Hematopoietic multipotent progenitor cell treated with erythropoietin and hydrocortisone succinate and interleukin-3 and kit ligand, for 6 days (in vitro differentiated cells): Measurements from ENCODE around the gene HECA.
"Not testable (repeated sequence)": the region's sequence is repeated elsewhere in the genome, so short reads cannot be mapped to it uniquely, and the experiment has no call there.

Experiments
- DNase-seq: peaks from one replicate; pipeline ENCODE4 v3.0.0-alpha.2; 2015

The HECA gene

GRCh38 chr6:139161817-139162284, 27.0 kb downstream of the HECA start:
- no peak for DNase-seq

GRCh38 chr6:139164001-139164400, 29.1 kb downstream of the HECA start:
- no peak for DNase-seq

- DNase-seq: no peak
Measured at GRCh38 chr6:139165324-139165723, 30.4 kb downstream of the HECA start.

DNA sequence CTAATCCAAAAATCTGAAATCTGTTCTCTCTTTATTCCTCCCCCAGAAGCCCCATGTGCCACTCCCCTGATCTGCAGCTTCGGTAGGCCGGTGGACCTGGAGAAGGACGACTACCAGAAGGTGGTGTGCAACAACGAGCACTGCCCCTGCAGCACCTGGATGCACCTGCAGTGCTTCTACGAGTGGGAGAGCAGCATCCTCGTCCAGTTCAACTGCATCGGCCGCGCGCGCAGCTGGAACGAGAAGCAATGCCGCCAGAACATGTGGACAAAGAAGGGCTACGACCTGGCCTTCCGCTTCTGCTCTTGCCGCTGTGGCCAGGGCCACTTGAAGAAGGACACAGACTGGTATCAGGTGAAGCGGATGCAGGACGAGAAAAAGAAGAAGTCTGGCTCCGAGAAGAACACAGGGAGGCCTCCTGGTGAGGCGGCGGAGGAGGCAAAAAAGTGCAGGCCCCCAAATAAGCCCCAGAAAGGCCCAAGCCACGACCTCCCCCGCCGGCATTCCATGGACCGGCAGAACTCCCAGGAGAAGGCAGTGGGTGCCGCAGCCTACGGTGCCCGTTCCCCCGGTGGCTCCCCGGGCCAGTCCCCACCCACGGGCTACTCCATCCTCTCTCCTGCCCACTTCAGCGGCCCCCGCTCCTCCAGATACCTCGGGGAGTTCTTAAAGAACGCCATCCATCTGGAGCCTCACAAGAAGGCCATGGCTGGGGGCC, 31.5 kb downstream of the HECA start:
- no peak for DNase-seq

- DNase-seq: no peak
Measured at GRCh38 chr6:139166956-139167313, 32.1 kb downstream of the HECA start.

DNA sequence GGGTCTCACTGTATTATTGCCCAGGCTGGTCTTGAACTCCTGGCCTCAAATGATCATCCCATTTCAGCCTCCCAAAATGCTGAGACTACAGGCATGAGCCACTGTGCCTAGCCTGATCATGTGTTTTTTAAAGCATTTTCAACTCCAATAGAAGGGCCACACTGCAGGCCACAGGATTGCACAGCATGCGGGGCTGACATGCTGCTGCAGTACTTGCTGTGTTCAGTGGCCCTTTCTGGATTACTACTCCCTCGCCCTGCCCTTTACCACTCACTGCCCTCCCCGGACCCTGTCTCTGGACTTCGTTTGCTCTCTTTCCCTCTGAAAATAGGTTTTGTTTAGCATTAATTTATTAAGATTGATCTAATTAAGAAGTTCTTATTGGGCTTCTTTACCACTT, 37.3 kb downstream of the HECA start:
- DNase-seq: no peak

DNA sequence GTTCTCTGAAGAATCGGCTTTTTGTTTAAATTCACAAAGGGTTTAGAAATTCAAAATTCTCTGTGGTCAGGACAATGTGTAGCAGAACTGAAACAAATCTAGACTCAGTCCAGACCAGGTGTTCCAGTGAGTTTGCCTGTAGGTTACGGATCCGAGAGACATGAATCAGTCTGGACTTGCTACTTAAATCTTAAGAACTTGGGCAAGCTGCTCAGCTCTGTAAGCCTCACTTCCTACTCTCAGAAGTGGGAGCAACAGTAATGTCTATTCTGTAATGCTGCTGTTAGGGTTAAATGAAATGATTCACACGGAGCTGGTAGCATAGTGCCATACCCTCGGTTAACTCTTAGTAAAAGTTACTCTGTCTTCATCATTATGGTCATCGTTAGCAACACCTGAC, 37.7 kb downstream of the HECA start:
- no peak for DNase-seq

GRCh38 chr6:139173172-139173571, 38.3 kb downstream of the HECA start:
- peak; percentile 36 for DNase-seq

GRCh38 chr6:139173822-139174221, 38.9 kb downstream of the HECA start:
- DNase-seq: no peak

DNA sequence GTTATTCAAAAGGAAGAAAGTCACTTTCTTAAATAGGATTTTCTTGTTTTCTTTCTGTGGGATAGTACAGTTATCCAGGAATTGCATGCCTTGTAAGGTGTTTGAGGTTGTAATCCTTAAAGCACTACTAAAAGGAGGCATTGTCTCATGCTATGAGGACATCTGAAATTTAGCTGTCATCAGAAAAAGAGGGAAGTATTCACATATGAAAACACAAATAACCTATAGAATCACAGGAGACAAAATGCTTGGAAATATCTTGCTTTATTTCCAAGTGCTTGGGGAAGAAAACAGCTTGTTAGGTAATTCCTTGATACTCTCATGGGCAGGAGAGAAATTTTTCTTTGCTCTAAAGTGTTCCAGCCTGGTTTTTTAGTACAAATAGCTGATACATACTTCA, 40.1 kb downstream of the HECA start:
- no peak for DNase-seq

DNA sequence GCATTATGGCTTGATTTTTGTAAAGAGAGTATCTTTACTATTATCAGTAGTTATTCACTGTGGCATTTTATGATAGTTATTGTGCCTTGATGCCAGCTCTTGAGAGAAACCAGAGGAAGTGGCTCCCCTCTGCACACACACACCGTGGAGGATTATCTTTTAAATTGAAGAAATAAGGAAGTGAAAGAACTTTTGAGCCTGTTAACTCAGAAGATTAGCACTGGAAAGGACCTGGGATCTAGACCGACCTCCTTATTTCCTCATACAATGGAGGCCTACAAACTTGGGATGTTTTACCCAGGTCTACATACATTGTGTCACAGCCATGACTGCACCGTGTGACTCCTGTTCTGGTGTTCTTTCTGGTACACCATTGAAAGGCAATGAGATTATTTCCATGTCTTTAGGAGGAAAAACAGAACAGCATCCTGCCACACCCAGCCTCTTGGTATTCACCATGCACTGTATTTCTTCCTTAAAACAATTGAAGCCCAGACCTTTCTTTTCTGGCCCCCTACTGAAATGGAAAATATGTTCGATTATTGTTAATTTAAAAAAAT, 40.6 kb downstream of the HECA start:
- DNase-seq: peak; percentile 35

DNA sequence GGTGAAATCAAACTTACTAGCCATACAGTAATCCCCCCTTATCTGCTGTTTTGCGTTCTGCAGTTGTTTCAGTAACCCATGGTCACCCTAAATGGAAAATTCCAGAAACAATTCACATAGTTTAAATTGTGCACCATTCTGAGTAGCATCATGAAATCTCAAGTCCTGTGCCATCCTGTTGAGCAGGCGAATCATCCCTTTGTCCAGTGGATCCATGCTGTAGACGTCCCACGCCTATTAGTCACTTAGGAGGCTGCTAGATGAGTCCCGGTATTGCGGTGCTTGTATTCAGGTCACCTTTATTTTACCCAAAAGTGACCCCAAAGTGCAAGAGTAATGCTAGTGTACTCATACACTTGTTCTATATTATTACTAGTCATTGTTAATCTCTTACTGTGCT, 46.4 kb downstream of the HECA start:
- no peak for DNase-seq

GRCh38 chr6:139184047-139184446, 49.2 kb downstream of the HECA start:
- no peak for DNase-seq

DNA sequence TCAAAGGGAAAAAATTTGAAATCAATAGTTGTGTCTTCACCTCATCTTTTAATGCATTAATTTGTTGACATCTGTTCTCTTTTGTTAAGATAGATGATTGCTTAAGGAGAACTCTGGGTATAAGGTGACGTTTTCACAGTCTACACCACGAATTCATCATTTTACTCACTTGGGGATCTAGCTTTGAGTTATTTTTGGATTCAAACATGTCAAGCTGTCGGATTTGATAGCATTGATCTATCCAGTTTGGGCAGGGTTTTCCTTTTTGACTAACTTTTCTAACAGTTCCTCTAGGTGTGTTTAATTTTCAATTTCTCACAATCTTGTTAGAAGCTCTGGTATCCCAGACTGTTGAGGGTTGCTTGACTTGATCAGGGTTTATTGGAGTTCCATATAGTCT, 49.6 kb downstream of the HECA start:
- no peak for DNase-seq

GRCh38 chr6:139186242-139186641, 51.4 kb downstream of the HECA start:
- DNase-seq: no peak

- DNase-seq: no peak
Measured at GRCh38 chr6:139186692-139187091, 51.8 kb downstream of the HECA start.

DNA sequence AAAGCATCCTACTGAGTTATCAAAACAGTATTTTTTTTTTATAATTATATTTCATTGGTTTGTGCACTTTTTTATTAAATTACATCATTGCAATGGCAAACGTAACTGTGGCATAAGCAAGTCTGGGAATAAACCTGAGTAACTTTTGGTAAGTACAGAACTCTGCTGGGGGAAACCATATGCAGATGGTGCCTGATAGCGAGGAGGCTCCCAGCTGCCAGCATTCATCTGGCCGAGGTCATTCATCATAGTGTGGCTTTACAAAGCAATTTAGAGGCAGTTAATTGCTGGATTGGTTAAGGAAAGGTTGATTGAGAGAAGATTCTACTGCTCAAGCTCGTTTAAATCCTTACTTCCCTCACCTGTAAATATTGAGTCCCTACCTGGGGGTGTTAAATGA, 52.6 kb downstream of the HECA start:
- DNase-seq: peak; percentile 36

GRCh38 chr6:139189665-139190064, 54.8 kb downstream of the HECA start:
- no peak for DNase-seq

DNA sequence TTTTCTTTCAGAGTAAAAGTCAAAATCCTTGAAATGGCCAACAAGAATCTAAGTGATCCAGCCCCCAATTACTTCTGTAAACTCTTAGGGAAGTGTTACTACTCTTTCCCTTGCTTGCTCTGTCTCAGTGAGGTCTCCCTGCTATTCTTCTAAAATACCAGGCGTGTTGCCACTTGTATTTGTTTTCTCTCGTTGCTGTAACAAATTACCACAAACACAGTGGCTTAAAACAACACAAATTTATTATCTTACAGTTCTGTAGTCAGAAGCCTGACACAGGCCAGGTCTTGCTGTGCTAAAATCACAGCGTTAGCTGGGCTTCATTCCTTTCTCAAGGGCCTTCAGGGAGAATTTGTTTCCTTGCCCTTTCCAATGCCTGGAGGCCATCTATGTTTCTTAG, 59.9 kb downstream of the HECA start:
- DNase-seq: no peak

DNA sequence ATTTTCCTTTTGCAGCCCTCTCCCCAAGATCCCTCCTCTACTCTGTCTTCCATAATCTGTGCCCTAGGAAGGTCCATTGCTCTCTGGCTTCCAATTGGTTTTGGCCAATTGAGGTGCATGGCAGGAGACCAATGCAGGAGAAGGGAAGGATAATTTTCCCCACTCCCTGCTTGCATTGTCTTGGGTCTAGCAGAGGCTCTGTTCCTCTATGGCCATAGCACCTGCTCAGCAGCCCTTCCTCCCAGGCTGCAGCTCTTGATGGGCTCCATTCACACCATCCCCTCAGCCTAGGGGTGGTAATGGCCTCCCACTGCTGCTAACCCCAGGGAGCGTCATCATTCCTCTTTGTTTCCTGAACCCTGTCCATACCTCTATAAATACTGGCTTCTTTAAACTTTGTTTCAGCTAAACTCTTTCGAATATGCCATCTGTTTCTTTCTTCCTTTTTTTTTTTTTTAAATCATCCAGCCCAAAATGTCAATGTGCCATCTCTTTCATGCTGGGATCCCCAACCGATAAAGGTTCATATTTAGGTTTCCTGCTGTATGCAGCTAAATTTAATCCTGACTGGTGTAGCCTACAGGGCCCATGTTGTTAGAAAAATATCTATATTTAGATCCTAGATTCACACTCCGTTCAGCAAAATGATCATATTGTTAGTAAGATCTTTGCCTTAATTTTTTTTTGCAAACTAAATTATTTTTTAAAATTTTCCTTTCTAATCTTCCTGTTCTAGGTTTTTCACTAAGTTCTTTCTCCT, 63.8 kb downstream of the HECA start:
- DNase-seq: no peak

GRCh38 chr6:139201378-139201777, 66.5 kb downstream of the HECA start:
- DNase-seq: no peak

DNA sequence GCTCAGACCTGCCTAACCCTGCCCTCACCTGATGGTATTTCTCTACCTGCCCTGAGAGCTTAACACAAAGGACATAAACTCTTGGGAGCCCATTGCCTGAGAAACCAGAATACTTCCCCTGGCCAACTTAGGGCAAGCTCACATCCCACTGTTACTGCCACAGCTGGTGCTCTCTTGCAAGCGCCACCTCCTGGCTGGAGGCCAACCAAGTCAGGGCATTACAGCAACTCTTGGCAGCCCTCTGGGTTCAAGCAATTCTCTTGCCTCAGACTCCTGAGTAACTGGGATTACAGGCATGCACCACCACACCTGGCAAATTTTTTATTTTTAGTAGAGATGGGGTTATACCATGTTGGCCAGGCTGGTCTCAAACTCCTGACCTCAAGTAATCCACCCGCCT, 70.1 kb downstream of the HECA start:
- DNase-seq: peak; percentile 9

DNA sequence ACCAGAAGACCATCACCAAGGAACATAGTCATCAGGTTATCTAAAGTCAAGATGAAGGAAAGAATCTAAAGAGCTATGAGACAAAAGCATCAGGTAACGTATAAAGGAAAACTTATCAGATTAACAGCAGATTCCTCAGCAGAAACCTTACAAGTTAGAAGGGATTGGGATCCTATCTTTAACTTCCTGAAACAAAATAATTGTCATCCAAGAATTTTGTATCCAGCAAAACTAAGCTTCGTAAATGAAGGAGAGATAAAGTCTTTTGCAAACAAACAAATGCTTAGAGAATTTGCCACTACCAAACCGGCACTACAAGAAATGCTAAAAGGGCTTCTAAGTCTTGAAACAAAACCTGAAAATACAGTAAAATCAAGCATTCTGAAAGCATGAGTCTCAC, 71.0 kb downstream of the HECA start:
- DNase-seq: no peak

DNA sequence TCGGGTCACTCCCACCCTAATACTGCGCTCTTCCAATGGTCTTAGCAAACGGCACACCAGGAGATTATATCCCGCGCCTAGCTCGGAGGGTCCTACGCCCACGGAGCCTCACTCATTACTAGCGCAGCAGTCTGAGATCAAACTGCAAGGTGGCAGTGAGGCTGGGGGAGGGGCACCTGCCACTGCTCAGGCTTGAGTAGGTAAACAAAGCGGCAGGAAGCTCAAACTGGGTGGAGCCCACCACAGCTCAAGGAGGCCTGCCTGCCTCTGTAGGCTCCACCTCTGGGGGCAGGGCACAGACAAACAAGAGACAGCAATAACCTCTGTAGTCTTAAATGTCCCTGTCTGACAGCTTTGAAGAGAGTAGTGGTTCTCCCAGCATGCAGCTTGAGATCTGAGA, 75.9 kb downstream of the HECA start:
- not testable (repeated sequence) for DNase-seq
